ENCODE measurements around the gene PCSK5.

PCSK5 gene

DNA sequence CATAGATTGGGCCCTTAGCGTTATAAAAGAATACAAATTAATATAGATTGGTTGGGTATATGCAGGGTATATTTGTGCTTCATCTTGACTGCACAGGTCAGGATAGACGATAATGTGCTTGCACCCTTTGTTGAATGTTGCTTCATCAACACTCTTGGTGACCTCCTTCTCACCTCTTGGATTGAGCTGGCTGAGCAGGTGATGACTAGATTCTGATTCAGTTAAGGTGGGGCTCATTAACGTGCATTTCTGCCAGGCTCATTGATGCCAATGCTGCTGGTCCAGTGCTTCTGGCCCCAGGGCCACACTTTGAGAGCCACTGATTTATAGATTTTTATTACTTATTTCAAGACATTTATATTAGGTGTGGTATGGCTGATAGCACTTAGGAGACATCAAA, 27.7 kb downstream of the PCSK5 start:
- H3K4me3 ChIP-seq (ENCODE audit: insufficient read length, low read depth) = no peak overlapping the region
- no peaks in the 10 kb centered on the region for H3K27me3 ChIP-seq (ENCODE audit: insufficient read depth, insufficient read length)
- TF ChIP-seq ZNF274 (IDR thresholded peaks at IDR 0.05; ENCODE audit: low read depth, low read length) = no peak
- TF ChIP-seq YY1 (IDR thresholded peaks at IDR 0.05; ENCODE audit: insufficient read depth, insufficient read length) = no peak
- no peak for TF ChIP-seq SUZ12 (IDR thresholded peaks at IDR 0.05; ENCODE audit: extremely low read depth, insufficient read depth, insufficient read length)
- no peaks in the 10 kb centered on the region for H3K9me3 ChIP-seq (ENCODE audit: insufficient read depth, low read length)
- no peak for DNase-seq (ENCODE audit: low read depth, low spot score)
- H3K36me3 ChIP-seq (ENCODE audit: insufficient read depth, insufficient read length, low read length) = no peaks in the 10 kb centered on the region
- H3K9ac ChIP-seq (ENCODE audit: insufficient read length, low read depth) = no peak overlapping the region
- no peaks in the 10 kb centered on the region for H3K4me1 ChIP-seq (ENCODE audit: insufficient read depth, insufficient read length)

DNA sequence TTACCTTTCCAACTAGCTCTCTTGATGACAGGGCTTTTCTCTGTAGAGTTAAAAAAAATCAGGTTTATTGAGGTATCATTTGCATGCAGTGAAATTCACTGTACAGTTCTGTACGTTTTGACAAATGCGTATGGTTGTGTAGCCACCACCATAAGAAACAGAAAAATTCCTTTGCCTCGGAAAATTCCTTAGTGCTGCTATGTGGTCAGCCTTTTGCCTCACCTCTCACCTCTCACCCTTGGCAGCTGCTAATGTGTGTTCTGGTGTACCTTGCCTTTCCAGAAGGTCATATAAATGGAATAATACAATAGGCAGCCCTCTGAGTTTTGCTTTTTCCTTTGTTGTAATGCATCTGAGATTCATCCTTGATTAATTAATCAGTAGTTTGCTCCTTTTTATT, 28.4 kb downstream of the PCSK5 start:
- H3K4me3 ChIP-seq (ENCODE audit: insufficient read length, low read depth) = no peak overlapping the region
- DNase-seq (ENCODE audit: low read depth, low spot score) = no peak
- no peaks in the 10 kb centered on the region for H3K36me3 ChIP-seq (ENCODE audit: insufficient read depth, insufficient read length, low read length)
- H3K4me1 ChIP-seq (ENCODE audit: insufficient read depth, insufficient read length) = no peaks in the 10 kb centered on the region
- TF ChIP-seq YY1 (IDR thresholded peaks at IDR 0.05; ENCODE audit: insufficient read depth, insufficient read length) (no peak), ZNF274 (IDR thresholded peaks at IDR 0.05; ENCODE audit: low read depth, low read length) (no peak), SUZ12 (IDR thresholded peaks at IDR 0.05; ENCODE audit: extremely low read depth, insufficient read depth, insufficient read length) (no peak)
- no peaks in the 10 kb centered on the region for H3K9me3 ChIP-seq (ENCODE audit: insufficient read depth, low read length)
- H3K27me3 ChIP-seq (ENCODE audit: insufficient read depth, insufficient read length) = no peaks in the 10 kb centered on the region
- no peak overlapping the region for H3K9ac ChIP-seq (ENCODE audit: insufficient read length, low read depth)

GRCh38 chr9:75921391-75922127, 31.1 kb downstream of the PCSK5 start:
- H3K36me3 ChIP-seq (ENCODE audit: insufficient read depth, insufficient read length, low read length) = no peaks in the 10 kb centered on the region
- no peaks in the 10 kb centered on the region for H3K27me3 ChIP-seq (ENCODE audit: insufficient read depth, insufficient read length)
- no peaks in the 10 kb centered on the region for H3K4me1 ChIP-seq (ENCODE audit: insufficient read depth, insufficient read length)
- DNase-seq (ENCODE audit: low read depth, low spot score) = no peak
- no peak overlapping the region for H3K4me3 ChIP-seq (ENCODE audit: insufficient read length, low read depth)
- H3K9ac ChIP-seq (ENCODE audit: insufficient read length, low read depth) = no peak overlapping the region
- no peak for TF ChIP-seq SUZ12 (IDR thresholded peaks at IDR 0.05; ENCODE audit: extremely low read depth, insufficient read depth, insufficient read length)
- no peak for TF ChIP-seq ZNF274 (IDR thresholded peaks at IDR 0.05; ENCODE audit: low read depth, low read length)
- no peak for TF ChIP-seq YY1 (IDR thresholded peaks at IDR 0.05; ENCODE audit: insufficient read depth, insufficient read length)
- no peaks in the 10 kb centered on the region for H3K9me3 ChIP-seq (ENCODE audit: insufficient read depth, low read length)

DNA sequence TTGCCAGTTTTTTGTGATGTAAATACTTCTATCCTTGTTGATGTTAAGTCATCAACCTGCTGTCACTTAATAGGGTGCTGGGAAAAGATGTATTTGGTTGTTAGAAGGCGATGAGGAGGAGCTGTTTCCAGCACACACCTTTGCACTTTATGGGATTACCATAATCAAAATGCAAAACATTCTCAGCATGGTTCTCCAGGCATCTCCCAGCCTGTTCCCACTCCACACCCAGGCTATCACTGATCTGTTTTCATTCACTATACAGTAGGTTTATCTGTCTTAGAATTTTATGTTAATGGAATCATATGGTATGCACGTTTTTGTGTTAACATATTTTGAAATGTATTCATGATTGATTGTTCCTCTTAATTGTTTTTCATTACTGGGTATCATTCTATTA, 35.9 kb downstream of the PCSK5 start:
- H3K36me3 ChIP-seq (ENCODE audit: insufficient read depth, insufficient read length, low read length) = no peaks in the 10 kb centered on the region
- H3K9me3 ChIP-seq (ENCODE audit: insufficient read depth, low read length) = no peaks in the 10 kb centered on the region
- DNase-seq (ENCODE audit: low read depth, low spot score) = no peak
- H3K9ac ChIP-seq (ENCODE audit: insufficient read length, low read depth) = no peak overlapping the region
- no peak overlapping the region for H3K4me3 ChIP-seq (ENCODE audit: insufficient read length, low read depth)
- TF ChIP-seq SUZ12 (IDR thresholded peaks at IDR 0.05; ENCODE audit: extremely low read depth, insufficient read depth, insufficient read length) (no peak), YY1 (IDR thresholded peaks at IDR 0.05; ENCODE audit: insufficient read depth, insufficient read length) (no peak), ZNF274 (IDR thresholded peaks at IDR 0.05; ENCODE audit: low read depth, low read length) (no peak)
- H3K4me1 ChIP-seq (ENCODE audit: insufficient read depth, insufficient read length) = peaks cover 3% of the 10 kb centered on the region
- H3K27me3 ChIP-seq (ENCODE audit: insufficient read depth, insufficient read length) = no peaks in the 10 kb centered on the region

DNA sequence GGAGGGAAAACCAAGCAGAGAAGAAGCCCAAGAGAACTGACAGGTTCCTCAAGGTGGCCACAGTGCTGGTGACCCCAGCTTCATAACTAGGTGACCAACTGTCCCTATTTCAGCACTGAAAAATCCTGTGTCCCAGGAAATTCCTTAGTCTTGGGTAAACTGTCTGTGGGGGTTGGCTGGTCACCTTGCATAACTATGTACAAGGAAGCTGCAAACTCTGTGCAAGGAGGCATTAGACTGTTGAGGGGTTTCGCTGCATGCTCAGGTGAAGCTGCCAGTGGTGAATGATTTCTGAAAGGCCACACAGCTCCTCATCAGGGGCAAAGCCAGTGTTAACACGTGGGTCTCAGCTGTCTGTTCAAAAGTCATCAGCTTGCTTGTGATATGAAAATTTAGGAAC, 36.9 kb downstream of the PCSK5 start:
- no peak for DNase-seq (ENCODE audit: low read depth, low spot score)
- peaks cover 1% of the 10 kb centered on the region for H3K36me3 ChIP-seq (ENCODE audit: insufficient read depth, insufficient read length, low read length)
- H3K9me3 ChIP-seq (ENCODE audit: insufficient read depth, low read length) = no peaks in the 10 kb centered on the region
- H3K4me3 ChIP-seq (ENCODE audit: insufficient read length, low read depth) = no peak overlapping the region
- no peak overlapping the region for H3K9ac ChIP-seq (ENCODE audit: insufficient read length, low read depth)
- TF ChIP-seq SUZ12 (IDR thresholded peaks at IDR 0.05; ENCODE audit: extremely low read depth, insufficient read depth, insufficient read length) (no peak), ZNF274 (IDR thresholded peaks at IDR 0.05; ENCODE audit: low read depth, low read length) (no peak), YY1 (IDR thresholded peaks at IDR 0.05; ENCODE audit: insufficient read depth, insufficient read length) (no peak)
- H3K4me1 ChIP-seq (ENCODE audit: insufficient read depth, insufficient read length) = peaks cover 3% of the 10 kb centered on the region
- no peaks in the 10 kb centered on the region for H3K27me3 ChIP-seq (ENCODE audit: insufficient read depth, insufficient read length)

GRCh38 chr9:75930190-75930589, 39.7 kb downstream of the PCSK5 start:
- TF ChIP-seq SUZ12 (IDR thresholded peaks at IDR 0.05; ENCODE audit: extremely low read depth, insufficient read depth, insufficient read length) (no peak), ZNF274 (IDR thresholded peaks at IDR 0.05; ENCODE audit: low read depth, low read length) (no peak), YY1 (IDR thresholded peaks at IDR 0.05; ENCODE audit: insufficient read depth, insufficient read length) (no peak)
- H3K4me3 ChIP-seq (ENCODE audit: insufficient read length, low read depth) = no peak overlapping the region
- H3K4me1 ChIP-seq (ENCODE audit: insufficient read depth, insufficient read length) = peaks cover 3% of the 10 kb centered on the region
- no peak for DNase-seq (ENCODE audit: low read depth, low spot score)
- no peak overlapping the region for H3K9ac ChIP-seq (ENCODE audit: insufficient read length, low read depth)
- no peaks in the 10 kb centered on the region for H3K27me3 ChIP-seq (ENCODE audit: insufficient read depth, insufficient read length)
- peaks cover 16% of the 10 kb centered on the region for H3K36me3 ChIP-seq (ENCODE audit: insufficient read depth, insufficient read length, low read length)
- peaks cover 6% of the 10 kb centered on the region; the same call in 1 of the 2 replicates for H3K9me3 ChIP-seq (ENCODE audit: insufficient read depth, low read length)

DNA sequence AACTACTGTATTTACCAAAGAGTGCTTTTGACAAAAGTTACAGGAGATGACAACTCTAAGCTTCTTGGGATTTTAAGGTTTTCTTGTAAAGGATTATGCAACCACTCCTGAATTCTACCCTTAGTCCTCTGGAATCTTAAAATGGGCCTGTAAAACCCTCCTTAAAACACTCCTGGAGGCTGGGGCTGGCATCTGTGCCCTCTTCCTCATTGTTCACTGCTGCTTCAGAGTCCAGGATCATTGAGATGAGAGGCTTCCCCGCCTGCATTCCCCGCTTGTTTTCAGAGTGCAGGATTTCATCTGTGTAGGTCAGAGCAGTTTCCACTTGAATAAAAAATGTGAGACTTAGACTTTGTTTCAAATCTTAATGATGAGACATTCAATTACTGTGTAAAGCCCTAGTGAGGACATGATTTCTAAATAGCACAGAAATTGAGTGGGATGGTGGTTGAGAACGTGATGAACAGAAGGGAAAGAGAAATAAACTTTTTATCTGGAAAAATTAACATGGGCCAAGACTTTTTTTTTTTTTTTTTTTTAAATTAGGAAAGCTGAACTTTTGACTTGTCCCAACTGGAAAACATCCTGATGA, 40.4 kb downstream of the PCSK5 start:
- H3K9me3 ChIP-seq (ENCODE audit: insufficient read depth, low read length) = peaks cover 6% of the 10 kb centered on the region; the same call in 1 of the 2 replicates
- no peak for DNase-seq (ENCODE audit: low read depth, low spot score)
- TF ChIP-seq SUZ12 (IDR thresholded peaks at IDR 0.05; ENCODE audit: extremely low read depth, insufficient read depth, insufficient read length) (no peak), ZNF274 (IDR thresholded peaks at IDR 0.05; ENCODE audit: low read depth, low read length) (no peak), YY1 (IDR thresholded peaks at IDR 0.05; ENCODE audit: insufficient read depth, insufficient read length) (no peak)
- H3K36me3 ChIP-seq (ENCODE audit: insufficient read depth, insufficient read length, low read length) = peaks cover 16% of the 10 kb centered on the region
- no peaks in the 10 kb centered on the region for H3K27me3 ChIP-seq (ENCODE audit: insufficient read depth, insufficient read length)
- no peak overlapping the region for H3K4me3 ChIP-seq (ENCODE audit: insufficient read length, low read depth)
- H3K9ac ChIP-seq (ENCODE audit: insufficient read length, low read depth) = no peak overlapping the region
- H3K4me1 ChIP-seq (ENCODE audit: insufficient read depth, insufficient read length) = peaks cover 3% of the 10 kb centered on the region
